OCI-M2 (cell line): ENCODE results near the gene USP6NL.
"Not testable (repeated sequence)": the region's sequence is repeated elsewhere in the genome, so short reads cannot be mapped to it uniquely, and the experiment has no call there.

Experiments
- DNase-seq: peaks from one replicate; lab custom pipeline; 2025; ENCODE audit not compliant: unreplicated experiment; lab: John Stamatoyannopoulos, UW

The USP6NL gene

DNA sequence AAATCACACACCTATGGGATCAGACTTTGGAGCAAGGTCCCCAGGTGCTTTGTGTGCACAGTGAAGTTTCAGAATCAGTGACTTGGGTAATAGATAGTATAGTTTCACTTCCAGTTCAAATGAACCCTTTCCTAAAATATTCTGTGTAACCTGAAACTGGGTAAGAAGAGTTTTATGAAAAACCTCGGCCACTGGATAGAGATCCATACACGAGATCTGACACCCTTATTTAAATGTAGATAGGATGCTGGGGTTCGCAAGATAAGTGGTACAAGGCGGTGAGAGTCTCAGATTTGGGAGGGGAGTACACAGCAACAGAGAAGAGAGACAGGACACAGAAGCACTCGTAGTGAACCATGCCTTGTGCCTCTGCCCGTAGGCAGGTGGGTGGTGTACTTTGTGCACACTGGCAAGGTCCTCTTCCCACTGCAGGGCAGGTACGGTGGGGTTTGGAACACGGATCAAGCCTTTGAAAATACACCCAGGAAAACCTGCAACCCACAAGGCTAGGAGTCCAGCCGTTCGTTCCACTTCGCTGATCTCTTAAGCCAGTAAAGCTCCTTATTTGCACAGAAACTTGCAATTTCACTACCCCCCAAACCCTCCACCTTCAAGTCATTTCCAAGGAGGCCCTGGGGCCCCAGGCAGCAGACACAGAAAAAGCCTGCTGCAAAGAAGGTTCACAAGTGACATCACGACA is 162.8 kb downstream of the USP6NL start:
- DNase-seq: no peak

DNA sequence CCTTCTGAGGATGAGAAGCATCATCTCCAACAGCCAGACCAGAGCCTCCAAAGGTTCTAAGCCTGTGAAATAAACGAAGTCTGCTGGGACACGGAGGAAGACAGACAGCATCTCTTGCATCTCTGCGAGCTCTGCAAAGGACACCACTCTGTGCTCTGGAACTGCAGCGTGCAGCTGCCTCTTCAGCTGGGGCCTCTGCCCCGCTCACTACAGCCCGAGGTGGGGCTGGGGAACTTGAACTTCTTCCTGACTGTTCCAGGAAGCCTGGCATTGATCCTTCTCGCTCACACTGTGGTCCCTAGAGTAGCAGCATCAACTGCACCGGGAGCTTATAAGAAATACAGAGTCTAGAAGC is 163.3 kb downstream of the USP6NL start:
- DNase-seq: no peak

DNA sequence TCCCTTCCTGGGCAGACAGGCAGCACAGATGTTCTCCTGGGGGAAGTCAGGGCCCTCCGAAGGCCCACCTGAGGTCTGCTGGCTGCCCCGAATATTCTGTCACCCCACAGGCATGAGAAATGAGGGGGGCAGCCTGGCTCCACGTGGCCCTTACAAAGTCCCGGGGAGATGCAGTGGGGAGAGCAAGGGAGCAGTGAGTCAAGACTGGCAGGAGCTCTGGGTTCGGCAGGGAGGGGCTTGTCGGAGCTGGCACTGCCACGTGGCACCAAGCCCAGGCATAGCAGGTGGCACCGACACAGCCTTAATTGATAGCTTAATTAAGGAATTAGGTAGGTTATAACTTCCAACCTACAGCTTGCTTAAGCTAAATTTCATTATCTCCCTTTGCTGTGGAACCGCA is 163.9 kb downstream of the USP6NL start:
- no peak for DNase-seq

DNA sequence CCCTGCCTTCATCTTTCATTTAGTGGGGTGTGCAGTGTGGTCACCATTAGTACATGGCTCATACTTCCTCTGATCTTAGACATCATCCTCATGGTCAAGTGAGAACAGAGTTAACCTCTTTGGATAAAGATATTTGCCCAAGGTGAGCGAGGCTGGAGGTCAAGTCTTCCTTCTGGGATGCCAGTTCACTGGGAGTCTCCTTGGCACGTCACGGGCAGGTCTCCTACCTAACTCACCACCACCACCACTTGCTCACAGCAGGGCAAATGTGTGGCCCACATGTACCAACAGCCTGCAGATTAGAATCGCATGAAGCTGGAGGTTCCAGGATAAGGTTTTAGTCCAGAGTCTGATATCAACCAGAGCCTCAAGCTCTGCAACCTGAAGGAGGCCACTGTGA is 164.6 kb downstream of the USP6NL start:
- DNase-seq: no peak

DNA sequence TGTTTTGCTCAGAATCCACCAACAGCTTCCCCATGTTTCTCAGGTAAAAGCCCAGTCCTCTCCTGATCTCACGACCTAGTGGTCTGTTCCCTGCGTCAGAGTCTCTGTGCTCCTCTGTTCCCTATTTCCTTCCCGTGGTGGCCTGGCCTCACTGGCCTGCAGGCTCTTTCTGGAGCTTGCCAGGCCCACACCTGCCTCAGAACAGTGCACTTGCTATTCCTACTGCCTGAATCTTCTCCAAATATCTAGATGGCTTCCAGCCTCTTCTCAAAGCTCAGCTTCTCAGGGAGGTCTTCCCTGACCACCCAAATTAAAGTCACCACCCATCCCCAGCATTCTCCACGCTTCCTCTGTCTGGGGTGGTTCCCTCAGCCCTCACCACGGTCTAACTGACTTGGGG is 165.3 kb downstream of the USP6NL start:
- no peak for DNase-seq

DNA sequence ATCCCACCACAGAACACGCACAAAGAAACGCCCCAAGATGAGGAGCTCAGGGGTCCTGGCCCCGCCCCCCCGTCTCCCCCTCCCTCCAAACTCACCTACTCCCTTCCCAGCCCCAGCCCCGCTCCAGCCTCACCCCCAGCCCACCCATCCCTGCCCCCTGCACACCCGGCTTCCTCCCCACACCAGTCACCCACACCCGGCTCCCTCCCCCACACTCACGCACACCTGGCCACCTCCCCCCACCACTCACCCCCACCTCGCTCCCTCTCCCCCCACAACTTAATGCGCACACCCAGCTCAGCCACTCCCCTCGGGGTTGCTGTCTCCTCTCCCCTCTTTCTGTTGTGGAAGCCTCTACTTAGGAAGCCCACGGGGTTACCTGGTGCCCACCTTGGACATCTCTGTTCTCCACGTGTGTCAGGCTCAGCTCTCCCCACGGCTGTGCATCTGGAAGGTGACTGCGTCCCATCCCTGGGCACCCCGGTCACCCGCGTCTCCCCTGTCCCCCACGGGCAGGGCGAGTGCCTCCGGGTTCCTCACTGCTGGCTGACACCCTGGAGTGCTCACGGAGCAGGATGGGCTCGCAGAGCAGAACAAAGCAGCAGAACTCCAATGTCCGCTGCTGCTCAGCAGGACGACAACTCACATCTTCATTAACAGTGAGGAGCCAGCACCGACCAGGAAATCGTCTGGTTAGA is 166.8 kb downstream of the USP6NL start:
- no peak for DNase-seq

DNA sequence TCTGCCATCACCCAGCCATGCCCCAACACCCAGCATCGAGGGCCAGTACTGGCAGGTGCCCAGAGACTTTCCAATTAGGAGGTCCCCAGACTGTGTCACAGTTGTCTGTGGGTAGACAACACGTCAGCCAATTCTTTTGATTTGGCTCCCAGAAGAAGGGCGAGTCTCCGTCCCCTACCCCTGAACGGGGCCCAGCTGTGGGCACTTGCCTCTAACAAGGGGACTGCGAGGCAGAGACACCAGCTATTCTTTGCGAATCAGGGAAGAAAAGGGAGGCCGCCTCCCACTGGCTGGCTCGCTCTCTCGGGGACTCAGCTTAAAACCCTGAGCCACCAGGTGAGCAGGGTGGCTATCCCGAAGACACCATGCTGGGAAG is 167.3 kb downstream of the USP6NL start:
- no peak for DNase-seq

DNA sequence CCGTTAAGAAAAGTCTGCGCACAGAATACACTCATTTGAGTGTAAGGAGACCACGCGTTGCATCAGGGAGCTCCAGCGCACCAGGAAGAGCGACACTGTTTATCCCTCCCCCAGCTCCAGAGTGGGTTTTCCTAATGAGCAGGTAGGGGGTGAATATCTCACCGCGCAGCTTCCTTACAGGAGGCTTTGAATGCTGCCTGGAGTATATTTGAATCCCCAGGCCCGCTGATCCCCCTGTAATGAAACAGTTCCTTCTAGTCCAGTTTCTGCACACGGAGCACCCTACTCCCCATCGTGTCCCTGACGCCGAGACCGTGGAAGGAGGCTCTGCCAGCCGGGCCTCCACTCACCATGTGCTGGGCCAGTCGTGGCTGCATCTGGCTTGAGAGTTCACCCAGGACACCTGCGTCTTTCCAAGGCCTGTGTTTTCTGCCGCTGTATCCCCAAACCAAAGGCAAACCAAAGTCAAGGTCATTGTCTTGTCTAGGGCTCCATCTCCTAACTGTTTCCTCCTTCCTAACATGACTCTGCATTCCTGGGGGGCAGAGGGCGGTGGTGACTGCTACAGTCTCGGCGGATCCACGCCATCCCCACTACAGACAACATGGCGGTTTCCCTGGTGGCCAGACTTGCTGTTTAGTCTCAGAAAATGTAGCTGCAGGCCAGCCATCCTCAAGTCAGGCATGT is 167.8 kb downstream of the USP6NL start:
- DNase-seq: no peak

DNA sequence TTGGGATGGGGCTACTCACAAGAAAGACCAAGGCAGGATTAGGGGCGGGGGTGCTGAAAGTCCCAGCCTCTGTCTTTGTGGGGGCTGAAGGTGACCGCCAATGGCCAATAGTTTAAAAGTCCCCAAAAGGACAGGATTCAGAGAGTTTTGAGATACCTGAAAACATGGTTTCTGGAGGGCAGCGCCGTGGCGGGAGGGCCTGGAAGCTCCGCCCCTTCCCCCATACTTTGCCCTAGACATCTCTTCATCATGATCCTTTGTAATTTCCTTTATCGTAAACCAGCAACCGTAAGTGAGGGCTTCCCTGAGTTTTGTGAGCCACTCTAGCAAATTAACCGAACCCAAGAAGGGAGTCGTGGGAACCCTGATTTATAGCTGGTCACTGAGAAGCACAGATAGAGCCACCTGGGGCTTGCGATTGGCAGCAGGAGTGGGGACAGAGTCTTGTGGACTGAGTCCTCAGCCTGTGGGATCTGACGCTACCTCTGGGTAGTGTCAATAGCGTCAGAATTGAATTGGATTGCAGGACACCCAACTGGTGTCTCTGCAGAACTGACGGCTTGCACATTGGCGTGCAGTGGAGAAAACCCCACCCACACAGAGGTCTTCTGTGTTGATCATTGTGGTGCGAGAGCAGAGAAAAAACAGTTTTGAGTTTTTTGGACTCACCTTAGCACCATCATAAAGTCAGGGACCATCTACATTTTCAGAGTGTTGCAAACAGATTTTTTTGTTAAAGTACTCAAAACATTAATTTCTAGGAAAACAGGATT is 169.3 kb downstream of the USP6NL start:
- DNase-seq: no peak

DNA sequence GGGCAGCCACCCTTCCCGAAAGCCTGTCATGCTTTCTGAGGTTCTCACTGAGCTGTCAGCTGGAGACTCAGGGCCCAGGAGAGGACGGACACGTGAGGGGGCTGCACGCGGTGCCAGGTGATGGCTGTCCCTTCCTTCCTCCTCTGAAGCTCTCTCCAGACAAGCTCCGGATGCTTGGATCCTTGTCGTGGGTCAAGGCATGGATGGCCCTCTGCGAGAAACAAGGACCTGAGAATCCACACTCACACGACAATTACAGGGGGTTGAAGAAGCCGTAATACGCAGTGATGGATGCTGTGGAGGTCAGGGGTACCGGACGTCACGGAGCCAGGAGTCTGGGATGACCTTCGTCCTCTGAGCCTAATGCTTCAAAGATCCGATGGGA is 170.3 kb downstream of the USP6NL start:
- DNase-seq: no peak

DNA sequence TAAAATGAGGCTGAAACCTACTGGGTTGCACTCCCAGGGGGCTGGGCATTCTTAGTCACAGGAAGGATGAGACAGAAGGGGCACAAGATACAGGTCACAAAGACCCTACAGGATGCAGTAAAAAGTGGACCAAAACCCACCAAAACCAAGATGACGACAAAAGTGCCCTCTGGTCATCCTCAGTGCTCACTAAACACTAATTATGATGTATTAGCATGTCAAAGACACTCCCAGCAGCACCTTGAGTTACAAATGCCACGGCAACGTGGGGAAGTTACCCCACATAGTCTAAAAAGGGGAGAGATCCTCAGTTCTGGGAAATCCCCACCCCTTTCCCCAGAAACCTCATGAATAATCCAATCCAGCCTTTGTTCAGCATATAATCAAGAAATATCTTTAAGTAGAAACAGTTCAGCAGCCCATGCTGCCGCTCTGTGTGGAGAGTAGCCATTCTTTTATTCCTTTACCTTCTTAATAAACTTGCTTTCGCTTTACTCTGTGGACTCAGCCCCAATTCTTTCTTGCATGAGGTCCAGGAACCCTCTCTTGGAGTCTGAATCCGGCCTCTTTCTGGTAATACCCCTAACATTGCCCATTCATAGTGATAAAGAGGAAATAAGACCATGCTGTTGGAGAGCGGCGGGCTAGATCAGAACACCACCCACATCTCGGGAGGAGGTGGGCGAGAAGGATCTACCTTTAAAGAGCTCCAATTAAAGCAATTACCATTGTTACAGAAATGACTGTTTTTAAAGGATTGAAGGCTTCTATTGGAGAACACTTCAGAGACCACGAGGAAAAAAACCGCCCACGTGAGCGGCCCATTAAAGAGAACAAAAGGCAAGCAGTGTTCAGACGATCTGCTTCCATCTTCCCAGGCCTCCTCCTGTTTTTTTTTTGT is 170.9 kb downstream of the USP6NL start:
- no peak for DNase-seq

DNA sequence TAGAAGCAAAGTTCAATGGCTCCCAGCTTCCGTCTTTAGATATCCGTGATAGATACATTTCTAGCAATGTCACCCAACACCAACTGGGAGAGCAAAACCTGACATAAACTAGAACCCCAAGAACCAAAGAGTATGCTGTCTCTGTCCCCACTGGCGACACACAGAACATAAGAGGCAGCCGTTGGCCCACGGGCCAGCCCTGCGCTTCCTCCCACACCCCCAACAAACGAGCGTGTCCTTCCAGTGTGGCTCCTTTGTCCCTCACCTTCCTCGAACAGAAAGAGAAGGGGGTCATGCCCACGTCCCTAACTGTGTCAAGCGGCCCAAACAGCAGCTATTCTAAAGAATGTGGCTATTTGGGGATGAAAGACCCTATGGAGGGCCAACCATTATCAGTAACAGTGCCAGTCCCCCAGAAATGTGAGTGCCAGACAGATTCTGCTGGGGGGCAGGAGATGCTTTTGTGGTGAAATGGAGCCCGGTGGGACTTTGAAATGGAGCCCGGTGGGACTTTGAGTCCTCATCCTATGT is 171.9 kb downstream of the USP6NL start:
- no peak for DNase-seq

DNA sequence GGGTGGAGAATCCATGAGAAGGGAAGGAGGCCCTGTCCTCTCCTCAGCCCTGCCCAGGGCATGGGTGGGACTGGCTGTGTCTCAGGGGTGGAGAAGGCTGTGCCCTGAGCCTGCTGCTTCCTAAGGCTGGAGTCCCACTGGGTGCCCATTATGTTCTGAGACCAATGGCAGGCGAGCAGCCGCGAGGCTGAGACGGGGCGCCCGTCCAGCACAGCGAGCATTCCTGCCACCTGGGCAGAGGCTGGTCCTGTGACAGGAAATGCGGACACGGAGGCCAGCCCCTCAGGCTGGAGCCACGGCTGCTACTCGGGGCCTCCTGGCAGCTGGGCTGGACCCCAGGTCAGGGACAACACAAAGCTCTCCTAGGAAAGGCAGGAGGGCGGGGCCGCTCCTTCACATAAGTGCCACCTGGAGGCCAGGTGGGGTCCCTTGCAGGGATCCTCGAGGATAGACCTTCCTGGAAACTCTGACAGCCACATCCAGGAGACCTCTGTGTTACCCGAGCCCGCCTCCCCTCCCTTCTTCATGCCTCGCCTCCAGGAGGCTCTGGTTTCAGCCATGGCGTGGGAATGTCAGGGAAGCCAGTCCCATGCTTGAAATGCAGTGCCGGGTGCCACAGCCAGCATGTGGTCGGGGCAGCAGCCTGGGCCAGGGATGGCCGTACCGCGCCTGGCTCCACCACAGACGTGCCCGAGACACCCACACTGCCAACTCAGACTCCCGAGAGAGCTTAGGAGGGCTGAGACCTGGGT is 173.9 kb downstream of the USP6NL start:
- no peak for DNase-seq

DNA sequence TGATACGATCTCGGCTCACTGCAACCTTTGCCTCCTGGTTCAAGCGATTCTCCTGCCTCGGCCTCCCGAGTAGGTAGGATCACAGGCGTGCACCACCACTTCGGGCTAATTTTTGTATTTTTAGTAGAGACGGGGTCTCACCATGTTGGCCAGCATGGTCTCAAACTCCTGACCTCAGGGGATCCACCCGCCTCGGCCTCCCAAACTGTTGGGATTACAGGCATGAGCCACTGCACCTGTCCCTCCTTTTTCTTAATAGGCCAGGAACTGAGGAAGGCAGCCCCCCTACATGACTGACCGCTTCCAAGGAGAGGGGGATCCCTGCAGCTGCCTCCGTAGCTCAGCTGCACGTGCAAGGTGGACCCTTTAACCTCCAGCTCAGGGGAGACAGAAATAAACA is 175.0 kb downstream of the USP6NL start:
- DNase-seq: not testable (repeated sequence)

DNA sequence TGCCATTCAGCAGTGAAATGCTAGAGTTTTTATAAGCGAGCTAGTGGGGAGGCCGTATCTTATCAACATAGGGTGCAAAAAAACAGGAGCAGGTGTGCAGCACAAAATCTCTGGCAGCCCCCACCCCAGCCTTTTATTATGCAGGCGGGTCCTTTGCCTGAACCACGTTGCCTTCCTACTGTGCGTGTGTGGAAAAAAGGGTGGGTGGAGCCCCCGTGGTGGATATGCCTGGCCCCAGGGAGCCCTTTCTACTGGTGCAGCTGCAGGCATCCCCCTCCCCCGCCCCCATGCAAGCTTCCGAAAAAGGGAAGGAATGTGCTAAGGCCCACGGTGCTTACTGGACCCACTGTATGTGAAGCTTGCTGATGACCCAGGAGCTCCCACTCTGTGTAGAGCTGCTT is 175.9 kb downstream of the USP6NL start:
- DNase-seq: no peak

DNA sequence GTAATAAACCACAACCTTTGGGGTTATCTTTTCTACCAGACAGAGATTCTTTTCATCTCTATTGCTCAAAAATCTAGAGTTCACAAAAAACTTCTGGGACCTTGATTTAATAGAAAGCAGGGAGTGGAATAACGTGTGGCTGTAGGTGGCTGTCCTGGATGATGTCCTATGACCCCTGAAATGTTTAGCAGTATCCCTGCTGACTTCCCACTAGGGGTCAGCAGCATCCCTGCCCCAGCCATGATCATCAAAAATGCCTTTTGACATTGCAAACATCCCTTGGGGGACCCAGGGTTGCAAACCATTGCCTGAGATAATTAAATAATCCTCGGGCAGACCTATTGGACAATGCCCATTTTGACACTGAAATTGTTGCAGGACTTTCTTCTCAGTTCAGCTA is 177.1 kb downstream of the USP6NL start:
- DNase-seq: no peak

DNA sequence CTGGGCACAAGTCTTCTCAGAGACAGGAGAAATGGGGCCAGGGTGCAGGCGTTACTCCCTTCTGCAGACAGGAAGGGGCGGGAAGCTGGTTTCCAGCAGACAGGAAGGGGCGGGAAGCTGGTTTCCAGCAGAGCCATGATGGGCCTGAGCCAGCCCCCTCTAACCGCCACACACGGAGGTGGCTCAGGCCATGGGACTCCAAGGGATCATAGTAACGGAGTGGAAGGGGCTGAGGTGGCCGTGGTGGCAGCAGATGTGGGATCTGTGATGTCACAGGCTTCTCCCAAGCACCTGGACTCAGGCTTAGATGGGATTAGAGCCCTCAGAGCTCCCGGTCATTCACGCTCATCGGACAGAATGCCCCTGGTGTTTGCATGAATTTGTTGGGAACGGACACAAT is 177.8 kb downstream of the USP6NL start:
- no peak for DNase-seq

DNA sequence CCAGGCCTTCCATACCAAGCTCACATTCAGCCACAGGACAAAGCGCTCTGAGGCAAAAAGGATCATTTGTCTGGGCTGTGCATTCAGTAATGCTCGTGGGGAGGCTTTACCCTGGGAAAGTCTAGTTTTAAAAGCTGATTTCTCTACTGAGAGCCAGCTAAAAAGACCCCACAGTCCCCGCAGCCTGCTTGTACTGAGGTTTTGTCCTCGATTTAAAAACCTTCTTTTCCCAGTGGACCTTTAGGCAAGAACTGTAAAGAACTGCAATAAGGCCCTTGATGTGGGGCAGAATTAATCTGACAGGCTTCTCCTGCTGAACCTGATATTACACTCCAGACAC is 180.3 kb downstream of the USP6NL start:
- no peak for DNase-seq

DNA sequence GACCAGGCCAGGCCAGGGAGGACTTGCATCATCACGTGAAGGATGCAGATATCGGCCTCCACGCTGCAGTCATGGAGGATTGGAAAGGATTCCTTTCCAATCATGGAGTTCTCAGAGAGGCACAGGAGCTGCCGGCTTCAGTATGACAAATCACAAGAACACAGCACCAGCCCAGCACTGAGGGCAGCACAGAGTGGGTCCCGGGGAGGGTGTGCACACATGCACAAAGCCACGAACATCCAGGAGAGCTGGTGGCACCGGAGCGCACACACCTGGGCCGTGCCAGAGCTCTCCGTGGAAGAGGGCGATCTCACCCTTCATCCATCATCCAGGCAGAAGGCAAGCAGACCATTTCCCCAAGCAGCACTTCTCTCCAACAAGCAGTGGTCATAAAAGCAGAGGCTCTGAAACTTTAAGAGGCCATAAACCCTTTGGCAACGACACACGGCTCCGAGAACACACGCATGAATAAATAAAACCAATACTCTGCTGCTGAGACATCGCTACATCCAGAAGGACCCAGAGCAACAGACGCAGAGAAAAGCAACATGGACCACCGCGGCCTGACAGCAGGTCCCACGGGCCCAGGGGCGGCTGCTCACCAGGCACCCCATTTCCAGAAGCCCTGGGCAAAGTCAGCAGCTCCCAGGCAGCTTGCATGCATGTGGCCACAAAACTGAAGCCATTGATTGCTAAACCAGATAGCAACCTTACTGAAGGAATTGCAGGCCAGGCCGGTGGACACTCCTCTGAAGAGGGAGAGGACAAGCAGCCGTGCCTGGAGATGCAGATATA is 180.8 kb downstream of the USP6NL start:
- no peak for DNase-seq
